GM19372 (cell line): ENCODE data around the gene CMTM7.

ENCODE experiments used
- ATAC-seq: cut with Tn5 transposase; IDR thresholded peaks from one replicate; pipeline ENCODE4 v1.9.1; 2021; ENCODE audit warnings: mild to moderate bottlenecking, low read depth, moderate library complexity; ENCODE audit not compliant: unreplicated experiment

CMTM7 gene

GRCh38 chr3:32411442-32411841 lies 19.8 kb downstream of the CMTM7 start:
- ATAC-seq = no peak

DNA sequence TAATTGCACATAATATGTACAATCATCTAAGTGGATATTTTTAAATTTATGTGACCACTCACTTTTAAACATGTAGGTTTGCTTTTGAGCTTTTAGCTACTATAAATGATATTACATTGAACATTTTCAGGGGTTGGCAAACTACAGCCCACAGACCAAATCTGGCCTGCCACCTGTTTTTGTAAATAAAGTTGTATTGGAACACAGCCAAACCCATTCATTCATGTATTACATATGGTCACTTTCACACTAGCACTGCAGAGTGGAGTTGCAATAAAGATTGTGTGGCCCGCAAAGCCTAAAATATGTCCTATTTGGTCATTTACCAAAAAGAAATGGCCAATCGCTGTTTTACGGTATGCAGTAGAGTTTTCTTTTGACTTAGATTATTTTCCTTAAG lies 21.2 kb downstream of the CMTM7 start:
- no peak for ATAC-seq

GRCh38 chr3:32413845-32414521 lies 22.3 kb downstream of the CMTM7 start:
- no peak for ATAC-seq

- ATAC-seq = no peak
Measured at GRCh38 chr3:32414522-32415202, 23.0 kb downstream of the CMTM7 start.

- ATAC-seq = no peak
Measured at GRCh38 chr3:32419742-32420125, 28.1 kb downstream of the CMTM7 start.

GRCh38 chr3:32420126-32421038 lies 28.7 kb downstream of the CMTM7 start:
- peak; percentile 59 for ATAC-seq

GRCh38 chr3:32421185-32421584 lies 29.5 kb downstream of the CMTM7 start:
- ATAC-seq = no peak

DNA sequence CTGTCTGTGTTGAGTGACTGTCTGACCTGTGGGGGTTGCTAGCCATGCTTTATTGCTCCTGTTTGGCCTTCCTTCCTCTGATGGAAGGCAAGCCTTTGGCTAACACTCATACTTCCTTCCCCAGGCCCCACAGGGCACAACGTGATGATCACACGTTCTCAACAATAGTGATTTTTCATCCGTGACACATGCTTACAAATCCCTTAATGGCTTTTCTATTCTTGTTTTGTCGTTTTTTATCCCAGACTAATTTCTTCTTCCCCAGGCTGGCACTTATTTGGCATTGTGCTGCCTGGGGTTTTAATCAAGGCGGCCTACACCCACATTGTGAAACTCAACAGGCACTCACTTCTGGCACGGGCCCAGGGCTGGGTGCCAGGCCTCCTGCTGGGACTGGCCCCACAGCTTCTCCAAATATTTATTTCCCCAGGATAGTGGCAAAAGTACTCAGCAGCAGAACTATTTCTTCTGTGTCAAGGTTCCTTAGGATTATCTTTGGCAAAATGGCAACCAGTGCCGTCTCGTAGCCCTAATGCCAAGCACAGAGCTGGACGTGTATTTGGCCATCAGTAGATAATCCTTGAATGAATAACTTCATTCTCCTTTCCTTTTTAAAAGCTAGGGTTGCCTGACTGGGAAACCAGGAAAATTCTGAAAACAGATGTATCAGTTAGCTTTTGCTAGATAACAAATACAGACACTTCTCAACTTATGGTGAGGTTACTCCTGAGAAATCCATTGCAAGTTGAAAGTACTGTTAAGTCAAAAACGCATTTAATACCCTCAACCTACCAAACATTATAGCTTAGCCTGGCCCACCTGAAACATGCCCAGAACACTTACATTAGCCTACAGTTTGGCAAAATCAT lies 30.6 kb downstream of the CMTM7 start:
- no peak for ATAC-seq

- ATAC-seq = no peak
Measured at GRCh38 chr3:32422943-32423342, 31.3 kb downstream of the CMTM7 start.

GRCh38 chr3:32423534-32423933 lies 31.9 kb downstream of the CMTM7 start:
- ATAC-seq = no peak

GRCh38 chr3:32423956-32424557 lies 32.4 kb downstream of the CMTM7 start:
- no peak for ATAC-seq

- no peak for ATAC-seq
Measured at GRCh38 chr3:32424581-32425250, 33.1 kb downstream of the CMTM7 start.

GRCh38 chr3:32428092-32429068 lies 36.7 kb downstream of the CMTM7 start:
- no peak for ATAC-seq

DNA sequence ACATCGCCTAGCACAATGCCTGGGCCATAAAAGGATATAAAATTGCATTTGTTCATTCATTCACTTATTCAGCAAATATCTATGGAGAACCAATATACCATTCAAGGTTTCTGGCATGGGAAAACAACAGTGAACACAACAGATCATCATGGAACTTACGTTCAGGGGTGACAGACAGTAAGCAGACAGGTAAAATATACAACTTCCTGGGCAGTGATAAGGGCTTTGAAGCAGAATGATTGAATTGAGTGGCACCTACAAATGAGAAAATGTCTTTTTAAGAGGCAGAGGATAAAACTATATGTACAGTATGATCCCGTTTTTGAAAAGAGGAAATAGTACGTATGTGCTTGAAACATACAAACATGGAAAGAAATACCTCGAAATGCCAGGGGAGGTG lies 39.2 kb downstream of the CMTM7 start:
- no peak for ATAC-seq

DNA sequence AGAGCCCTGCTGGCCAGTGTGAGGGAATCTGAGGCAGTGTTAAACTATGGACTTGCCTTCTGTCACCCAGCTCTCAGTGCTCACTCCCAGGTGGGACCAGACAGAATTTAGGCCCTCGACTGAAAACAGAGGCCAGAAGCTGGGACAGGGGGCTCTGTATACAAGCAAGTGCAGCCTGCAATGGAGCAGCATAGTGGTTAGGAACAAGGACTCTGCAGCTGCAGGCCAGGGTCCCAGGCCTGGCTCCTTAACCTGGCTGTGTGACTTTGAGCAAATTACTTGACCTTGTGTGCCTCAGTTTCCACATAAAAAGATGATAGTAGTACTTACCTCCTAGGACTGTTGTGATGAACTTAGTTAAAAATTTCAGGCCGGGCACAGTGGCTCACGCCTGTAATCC lies 39.8 kb downstream of the CMTM7 start:
- ATAC-seq = no peak

DNA sequence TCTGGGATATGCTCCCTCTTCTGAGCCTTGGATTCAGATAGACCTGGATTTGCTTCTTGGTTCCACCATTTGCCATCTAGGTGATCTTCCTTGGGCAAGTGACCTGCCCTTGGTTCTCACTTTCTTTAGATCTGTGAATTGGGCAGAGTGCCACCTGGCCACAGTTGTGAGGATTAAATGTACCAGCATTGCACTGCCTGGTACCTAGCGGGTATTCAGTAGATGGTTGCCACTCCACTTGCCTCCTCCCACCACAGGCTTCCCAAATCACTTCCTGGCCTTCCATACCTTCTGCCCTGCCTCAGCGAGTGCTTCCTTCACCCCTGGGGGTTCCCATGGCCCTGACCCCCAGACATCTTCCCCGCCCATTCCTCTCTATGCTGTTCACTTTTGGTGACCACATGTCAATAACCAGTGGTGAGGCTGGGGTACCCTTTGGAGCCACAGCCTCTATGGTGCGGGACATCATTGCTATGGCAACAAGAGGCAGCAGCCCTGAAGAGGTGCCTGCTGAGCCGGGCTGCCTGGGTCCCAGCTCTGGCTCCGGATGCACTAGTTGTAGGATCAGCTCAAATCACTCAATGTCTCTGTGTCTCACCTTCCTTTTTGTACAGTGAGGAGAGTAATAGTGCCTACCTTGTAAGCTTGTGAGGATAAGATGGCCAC lies 40.5 kb downstream of the CMTM7 start:
- ATAC-seq = no peak

DNA sequence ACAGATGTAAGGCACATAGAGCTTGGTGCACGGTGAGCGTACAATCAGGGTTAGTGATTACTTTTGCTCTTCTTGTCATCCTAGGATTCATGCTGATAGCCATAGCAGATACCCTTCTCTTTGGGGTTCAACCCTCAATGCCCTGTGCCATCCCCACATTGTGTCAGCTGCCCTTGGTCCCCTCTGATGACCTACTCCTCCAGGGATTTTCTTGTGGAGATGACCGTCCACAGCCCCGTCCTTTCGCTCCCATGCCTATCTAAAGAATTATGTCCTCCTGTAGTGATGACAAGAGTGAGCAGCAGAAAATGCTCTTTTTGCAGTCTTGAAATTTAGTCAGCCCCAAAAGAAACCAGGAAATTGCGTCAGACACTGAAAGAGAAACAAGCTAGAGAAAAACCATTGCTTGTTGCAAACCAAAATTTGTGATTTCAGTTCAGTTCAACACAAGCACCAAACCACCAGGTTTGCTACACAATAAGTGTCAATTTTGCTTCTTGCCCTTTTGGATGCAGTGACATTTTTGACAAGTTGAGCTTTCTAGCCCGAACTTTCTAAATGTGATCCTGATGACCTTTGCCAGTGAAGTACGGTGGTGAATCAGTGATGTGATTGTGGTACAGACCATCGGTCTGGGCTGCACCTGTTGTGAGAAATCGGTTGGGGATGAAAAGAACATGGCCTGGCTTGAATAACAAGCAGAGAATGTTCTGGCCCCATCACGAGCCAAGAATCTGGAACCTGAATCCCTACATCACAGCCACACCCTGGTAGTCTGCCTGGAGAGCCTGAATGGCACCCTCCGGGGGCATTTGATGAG lies 41.3 kb downstream of the CMTM7 start:
- ATAC-seq = no peak
